Raji (cell line): ENCODE data around the gene PLD5.

Source experiments
- POLR2A ChIP-seq: IDR thresholded peaks from 2 replicates; pipeline ENCODE4 v1.6.1; 2011; ENCODE audit warnings: low read depth, low read length, control low read depth; ENCODE audit not compliant: insufficient read depth

Gene PLD5

GRCh38 chr1:242132121-242132817 lies 392.2 kb downstream of the PLD5 start:
- no peak for TF ChIP-seq POLR2A

- TF ChIP-seq POLR2A: no peak
These were observed 395.5 kb downstream of the PLD5 start for GRCh38 chr1:242128951-242129502.

GRCh38 chr1:242120432-242120831 lies 404.1 kb downstream of the PLD5 start:
- no peak for TF ChIP-seq POLR2A

- no peak for TF ChIP-seq POLR2A
These were observed 423.6 kb downstream of the PLD5 start for GRCh38 chr1:242100921-242101320.

GRCh38 chr1:242093116-242093515 lies 431.4 kb downstream of the PLD5 start:
- no peak for TF ChIP-seq POLR2A

GRCh38 chr1:242089911-242090310 lies 434.6 kb downstream of the PLD5 start:
- no peak for TF ChIP-seq POLR2A

- no peak for TF ChIP-seq POLR2A
These were observed 435.6 kb downstream of the PLD5 start for GRCh38 chr1:242088875-242089274.

- no peak for TF ChIP-seq POLR2A
These were observed 437.8 kb downstream of the PLD5 start for GRCh38 chr1:242086706-242087105.

GRCh38 chr1:242086093-242086492 lies 438.4 kb downstream of the PLD5 start:
- no peak for TF ChIP-seq POLR2A

- no peak for TF ChIP-seq POLR2A
These were observed 440.8 kb downstream of the PLD5 start for GRCh38 chr1:242083742-242084141.

- TF ChIP-seq POLR2A: no peak
These were observed 443.1 kb downstream of the PLD5 start for GRCh38 chr1:242081446-242081845.

GRCh38 chr1:242065813-242066212 lies 458.7 kb downstream of the PLD5 start:
- no peak for TF ChIP-seq POLR2A

GRCh38 chr1:242062271-242062670 lies 462.2 kb downstream of the PLD5 start:
- no peak for TF ChIP-seq POLR2A

- no peak for TF ChIP-seq POLR2A
These were observed 464.5 kb downstream of the PLD5 start for GRCh38 chr1:242059976-242060375.

- no peak for TF ChIP-seq POLR2A
These were observed 466.8 kb downstream of the PLD5 start for GRCh38 chr1:242057745-242058115.

GRCh38 chr1:242056988-242057744 lies 467.3 kb downstream of the PLD5 start:
- no peak for TF ChIP-seq POLR2A
